A549 (cell line): ENCODE measurements around the gene ABHD2. TPM values are rescaled to one million over a fixed set of nuclear protein-coding genes. Genes with fewer than 3 reads are reported as not detected.

Experiments
- ATAC-seq, 2 experiments: fragments of 200-7000 bp in 1 of 2; fragments of >200 bp in 1 of 2; cut with Nextera tagmentation in 1 of 2; cut with Tn5 transposase in 1 of 2; 3 replicates each; pipeline versions ENCODE4 v1.8.0 to v1.9.1; 2018 to 2020; ENCODE audit warnings: mild to moderate bottlenecking in 1 of 2, moderate library complexity in 1 of 2
- CTCF ChIA-PET: fragments of 300-600 bp; sonication (Branson Sonifier 250); formaldehyde crosslinking; extraction: SDS; loops from one replicate; lab custom pipeline; 2021; ENCODE audit warnings: antibody characterized with exemption, inconsistent platforms; lab: Yijun Ruan, JAX
- POLR2A ChIA-PET: fragments of 350-600 bp; formaldehyde crosslinking; extraction: SDS; loops from one replicate; lab custom pipeline; 2021; ENCODE audit warnings: antibody characterized with exemption, inconsistent platforms; lab: Yijun Ruan, JAX
- DNase-seq, 2 experiments: peaks; one replicate each; pipeline versions ENCODE4 v3.0.0 to v3.0.0-alpha.2; 2011 to 2016; ENCODE audit warnings: low read depth in 1 of 2, low spot score in 1 of 2
- FAIRE-seq: peaks from 2 replicates; lab custom pipeline; 2011; peaks lifted over from hg19 to GRCh38; lab: Jason Lieb, UNC
- H3K27ac ChIP-seq, 2 experiments: fragments of >200 bp; sonication (Bioruptor Twin); formaldehyde crosslinking; 3 replicates each; pipeline ENCODE4 v1.5.1; 2016 to 2017
- H3K4me1 ChIP-seq: fragments of >200 bp; sonication (Bioruptor Twin); formaldehyde crosslinking; 3 replicates; pipeline ENCODE4 v1.6.1; 2016
- H3K4me2 ChIP-seq: fragments of >200 bp; sonication (Bioruptor Twin); formaldehyde crosslinking; 3 replicates; pipeline ENCODE4 v1.6.1; 2016
- H3K4me3 ChIP-seq: fragments of >200 bp; sonication (Bioruptor Twin); formaldehyde crosslinking; 3 replicates; pipeline ENCODE4 v1.5.1; 2016
- H3K9me3 ChIP-seq: fragments of >200 bp; sonication (Bioruptor Twin); formaldehyde crosslinking; 3 replicates; pipeline ENCODE4 v1.6.1; 2016
- BHLHE40 ChIP-seq: IDR thresholded peaks from 2 replicates; pipeline ENCODE4 v1.6.1; 2012; ENCODE audit warnings: low read depth, low read length, inconsistent platforms
- CBX2 ChIP-seq: fragments of 200-600 bp; sonication (generic); IDR thresholded peaks from 2 replicates; pipeline ENCODE4 v1.6.1; 2016; ENCODE audit warnings: low read depth, mild to moderate bottlenecking, borderline replicate concordance
- CHD2 ChIP-seq: fragments of 150-350 bp; IDR thresholded peaks from 2 replicates; pipeline ENCODE4 v1.6.1; 2014; ENCODE audit warnings: low read length; ENCODE audit not compliant: partially characterized antibody
- CHD4 ChIP-seq: fragments of 200-600 bp; sonication (generic); IDR thresholded peaks from 2 replicates; pipeline ENCODE4 v1.6.1; 2016; ENCODE audit warnings: antibody characterized with exemption, mild to moderate bottlenecking, borderline replicate concordance
- EP300 ChIP-seq, 2 experiments: fragments of >200 bp; sonication (Bioruptor Twin); formaldehyde crosslinking; IDR thresholded peaks; 2 replicates in 1 of 2; 3 replicates in 1 of 2; pipeline ENCODE4 v1.6.1; 2016 to 2017
- FOSB ChIP-seq: fragments of 250-450 bp; sonication (Bioruptor Pico); IDR thresholded peaks from 2 replicates; pipeline ENCODE4 v1.5.0; 2020; ENCODE audit warnings: mild to moderate bottlenecking, moderate library complexity
- FOSL2 ChIP-seq, 2 experiments: fragments of 450-650 bp in 1 of 2; fragments of >200 bp in 1 of 2; sonication (Bioruptor Twin) in 1 of 2; formaldehyde crosslinking; IDR thresholded peaks; 2 replicates each; pipeline versions ENCODE4 v1.5.0 to v1.6.1; 2016 to 2020; ENCODE audit warnings: mild to moderate bottlenecking in 1 of 2, moderate library complexity in 1 of 2
- FOXS1 ChIP-seq: fragments of 250-450 bp; sonication (Bioruptor Pico); IDR thresholded peaks from 2 replicates; pipeline ENCODE4 v1.5.0; 2020; ENCODE audit warnings: mild to moderate bottlenecking, moderate library complexity
- HDAC2 ChIP-seq: fragments of 200-600 bp; sonication (generic); IDR thresholded peaks from 2 replicates; pipeline ENCODE4 v1.6.1; 2016
- HES2 ChIP-seq: fragments of >200 bp; sonication (Bioruptor Twin); formaldehyde crosslinking; IDR thresholded peaks from 2 replicates; pipeline ENCODE4 v1.6.1; 2016
- HOXA7 ChIP-seq: fragments of 250-450 bp; sonication (Bioruptor Pico); IDR thresholded peaks from 2 replicates; pipeline ENCODE4 v1.5.0; 2020; ENCODE audit warnings: mild to moderate bottlenecking, moderate library complexity
- HOXB13 ChIP-seq: fragments of 250-450 bp; sonication (Bioruptor Pico); IDR thresholded peaks from 2 replicates; pipeline ENCODE4 v1.5.0; 2020; ENCODE audit warnings: low read depth, mild to moderate bottlenecking, moderate library complexity
- JUN ChIP-seq, 2 experiments: fragments of >200 bp; sonication (Bioruptor Twin); formaldehyde crosslinking; IDR thresholded peaks; 2 replicates in 1 of 2; 3 replicates in 1 of 2; pipeline ENCODE4 v1.6.1; 2016 to 2017
- MAFK ChIP-seq: fragments of 450-650 bp; IDR thresholded peaks from 2 replicates; pipeline ENCODE4 v1.6.1; 2014; ENCODE audit not compliant: partially characterized antibody
- MAZ ChIP-seq: fragments of 150-350 bp; IDR thresholded peaks from 2 replicates; pipeline ENCODE4 v1.6.1; 2014; ENCODE audit warnings: antibody characterized with exemption, low read depth, low read length, borderline replicate concordance
- NFE2L2 ChIP-seq: fragments of 150-350 bp; conservative IDR thresholded peaks from 2 replicates; pipeline ENCODE4 v1.6.1; 2014; ENCODE audit warnings: low read length
- NPAS2 ChIP-seq: fragments of 250-450 bp; sonication (Bioruptor Pico); IDR thresholded peaks from 2 replicates; pipeline ENCODE4 v1.8.0; 2022; ENCODE audit warnings: mild to moderate bottlenecking, moderate library complexity, borderline replicate concordance
- PBX3 ChIP-seq: IDR thresholded peaks from 2 replicates; pipeline ENCODE4 v1.6.1; 2012
- PHF8 ChIP-seq: fragments of 200-600 bp; sonication (generic); IDR thresholded peaks from 2 replicates; pipeline ENCODE4 v1.6.1; 2016; ENCODE audit warnings: low read depth, mild to moderate bottlenecking, antibody characterized with exemption, moderate library complexity, borderline replicate concordance
- POLR2A ChIP-seq: IDR thresholded peaks from 2 replicates; pipeline ENCODE4 v1.6.1; 2012; ENCODE audit warnings: mild to moderate bottlenecking, low read length
- RFX5 ChIP-seq: fragments of 450-650 bp; IDR thresholded peaks from 2 replicates; pipeline ENCODE4 v1.7.1; 2014; ENCODE audit warnings: antibody characterized with exemption, mild to moderate bottlenecking, moderate library complexity
- RNF2 ChIP-seq: fragments of 200-600 bp; sonication (generic); IDR thresholded peaks from 2 replicates; pipeline ENCODE4 v1.6.1; 2016; ENCODE audit warnings: low read depth, mild to moderate bottlenecking, antibody characterized with exemption, moderate library complexity, borderline replicate concordance
- SREBF2 ChIP-seq: fragments of 450-650 bp; IDR thresholded peaks from 2 replicates; pipeline ENCODE4 v1.6.1; 2014; ENCODE audit warnings: mild to moderate bottlenecking, moderate library complexity
- TP53 ChIP-seq: fragments of 250-450 bp; sonication (Bioruptor Pico); IDR thresholded peaks from 2 replicates; pipeline ENCODE4 v1.5.0; 2021; ENCODE audit warnings: mild to moderate bottlenecking, moderate library complexity
- ZC3H11A ChIP-seq: fragments of 450-650 bp; IDR thresholded peaks from 2 replicates; pipeline ENCODE4 v1.6.1; 2014; ENCODE audit warnings: antibody characterized with exemption, mild to moderate bottlenecking
- ZFP36 ChIP-seq: fragments of 450-650 bp; IDR thresholded peaks from 2 replicates; pipeline ENCODE4 v1.6.1; 2014; ENCODE audit warnings: borderline replicate concordance; ENCODE audit not compliant: partially characterized antibody
- ZNF302 ChIP-seq: fragments of 250-450 bp; sonication (Bioruptor Pico); IDR thresholded peaks from 2 replicates; pipeline ENCODE4 v1.9.0; 2021; ENCODE audit warnings: inconsistent platforms, mild to moderate bottlenecking, moderate library complexity
- WGBS: methylation state at CpG from one replicate; pipeline ENCODE4 v1.1.6; 2017; ENCODE audit errors: missing lambda C conversion rate; 5-methylcytosine and 5-hydroxymethylcytosine counted together
- polyA plus RNA-seq, 4 experiments: library from polyadenylated mRNA; depleted of rRNA in 3 of 4; stranded (reverse); fragments of >200 nt; fragmentation: RNase III in 1 of 4; extraction: RNeasy Plus Mini Kit Qiagen cat#74134 plus additional on column Dnase treatment in 1 of 4; gene quantifications; 2 replicates in 3 of 4; 3 replicates in 1 of 4; pipeline ENCODE4 v1.2.3, GENCODE V29; 2011 to 2017
- TF ChIP-seq, protein P1 (sequence below): fragments of >200 bp; sonication (Bioruptor Twin); formaldehyde crosslinking; IDR thresholded peaks from 3 replicates; pipeline ENCODE4 v1.6.1; 2016
- TF ChIP-seq, protein P2 (sequence below): IDR thresholded peaks from 2 replicates; pipeline ENCODE4 v1.6.1; 2012
- TF ChIP-seq, protein P3 (sequence below): fragments of 200-600 bp; sonication (generic); IDR thresholded peaks from 2 replicates; pipeline ENCODE4 v1.6.1; 2016; ENCODE audit warnings: antibody characterized with exemption, mild to moderate bottlenecking, moderate library complexity
- TF ChIP-seq, protein P4 (sequence below): fragments of 450-650 bp; IDR thresholded peaks from 2 replicates; pipeline ENCODE4 v1.6.1; 2014; ENCODE audit warnings: antibody characterized with exemption

Gene ABHD2
- polyA plus RNA-seq, 2 of the 4 experiments (the other 2 are of a cell fraction) = 36.2 to 63.3 TPM

GRCh38 chr15:89187301-89187985, 99.2 kb downstream of the ABHD2 start:
- DNase-seq (no peak), FAIRE-seq (no peak), ATAC-seq (no peak)
- no peak for TF ChIP-seq JUN (IDR thresholded peaks at IDR 0.05)
- TF ChIP-seq CBX2 = no peak
- TF ChIP-seq HES2 = no peak
- no peak for TF ChIP-seq POLR2A
- no peak for TF ChIP-seq NPAS2 (CRISPR knock-in tag)
- TF ChIP-seq EP300 (IDR thresholded peaks at IDR 0.05) = no peak
- TF ChIP-seq HOXB13 = no peak
- TF ChIP-seq MAFK = no peak
- TF ChIP-seq NFE2L2 = no peak
- no peak for TF ChIP-seq CHD2
- TF ChIP-seq, protein P1, sequence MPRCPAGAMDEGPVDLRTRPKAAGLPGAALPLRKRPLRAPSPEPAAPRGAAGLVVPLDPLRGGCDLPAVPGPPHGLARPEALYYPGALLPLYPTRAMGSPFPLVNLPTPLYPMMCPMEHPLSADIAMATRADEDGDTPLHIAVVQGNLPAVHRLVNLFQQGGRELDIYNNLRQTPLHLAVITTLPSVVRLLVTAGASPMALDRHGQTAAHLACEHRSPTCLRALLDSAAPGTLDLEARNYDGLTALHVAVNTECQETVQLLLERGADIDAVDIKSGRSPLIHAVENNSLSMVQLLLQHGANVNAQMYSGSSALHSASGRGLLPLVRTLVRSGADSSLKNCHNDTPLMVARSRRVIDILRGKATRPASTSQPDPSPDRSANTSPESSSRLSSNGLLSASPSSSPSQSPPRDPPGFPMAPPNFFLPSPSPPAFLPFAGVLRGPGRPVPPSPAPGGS = no peak
- TF ChIP-seq, protein P2, sequence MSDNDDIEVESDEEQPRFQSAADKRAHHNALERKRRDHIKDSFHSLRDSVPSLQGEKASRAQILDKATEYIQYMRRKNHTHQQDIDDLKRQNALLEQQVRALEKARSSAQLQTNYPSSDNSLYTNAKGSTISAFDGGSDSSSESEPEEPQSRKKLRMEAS = no peak
- no peak for TF ChIP-seq MAZ
- TF ChIP-seq FOSL2 (IDR thresholded peaks at IDR 0.05) = no peak
- TF ChIP-seq FOSL2 (CRISPR knock-in tag; IDR thresholded peaks at IDR 0.05) = no peak
- TF ChIP-seq PBX3 = no peak
- TF ChIP-seq ZFP36 = no peak
- Histone ChIP-seq H3K9me3 (no peaks in the 10 kb centered on the region), H3K27ac (no peak overlapping the region), H3K4me1 (no peaks in the 10 kb centered on the region), H3K4me2 (no peak overlapping the region), H3K4me3 (no peak overlapping the region)
- CTCF ChIA-PET = interaction anchor here (0.6 to 15.6 kb wide), 12 partner anchors 10 to 308 kb away, joined by 3 to 141 read pairs (median 6); no protein-coding TSS in a partner anchor
- POLR2A ChIA-PET = no interaction called here
- 83% methylated on average over 9 of the region's 9 CpGs for WGBS

DNA sequence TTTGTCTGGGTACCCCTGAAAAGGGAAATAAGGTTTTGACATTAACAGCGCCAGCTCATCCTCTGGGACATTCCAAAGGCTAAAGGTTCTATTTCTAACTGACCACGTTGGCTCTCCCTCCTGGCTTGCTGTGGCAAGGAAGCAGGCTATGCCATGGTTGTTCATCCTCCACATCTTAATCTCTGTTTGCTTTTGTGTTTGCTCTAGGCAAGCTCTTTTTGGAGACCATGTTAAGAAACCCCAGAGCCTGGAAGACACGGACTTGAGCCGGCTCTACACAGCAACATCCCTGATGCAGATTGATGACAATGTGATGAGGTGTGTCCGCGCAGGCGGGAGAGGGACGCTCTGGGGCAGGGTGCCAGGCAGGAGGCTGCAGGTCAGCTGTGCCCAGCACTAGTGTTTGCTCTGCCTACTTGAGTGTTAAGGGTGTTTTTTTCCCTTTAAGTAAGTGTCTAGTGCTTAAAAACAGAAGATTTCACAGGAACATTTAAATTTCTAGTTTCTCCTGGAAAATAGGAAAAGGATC, 99.8 kb downstream of the ABHD2 start:
- no peaks in the 10 kb centered on the region for H3K4me1 ChIP-seq
- no peak overlapping the region for H3K27ac ChIP-seq
- 69% methylated on average over 8 of the region's 8 CpGs for WGBS
- FAIRE-seq (no peak), ATAC-seq (no peak), DNase-seq (no peak)
- ChIA-PET CTCF (interaction anchor here (0.6 to 15.6 kb wide), 15 partner anchors 9 to 309 kb away, joined by 3 to 141 read pairs (median 5); no protein-coding TSS in a partner anchor), POLR2A (no interaction called here)
- no peak overlapping the region for H3K4me3 ChIP-seq
- no peaks in the 10 kb centered on the region for H3K9me3 ChIP-seq
- TF ChIP-seq, protein P3, sequence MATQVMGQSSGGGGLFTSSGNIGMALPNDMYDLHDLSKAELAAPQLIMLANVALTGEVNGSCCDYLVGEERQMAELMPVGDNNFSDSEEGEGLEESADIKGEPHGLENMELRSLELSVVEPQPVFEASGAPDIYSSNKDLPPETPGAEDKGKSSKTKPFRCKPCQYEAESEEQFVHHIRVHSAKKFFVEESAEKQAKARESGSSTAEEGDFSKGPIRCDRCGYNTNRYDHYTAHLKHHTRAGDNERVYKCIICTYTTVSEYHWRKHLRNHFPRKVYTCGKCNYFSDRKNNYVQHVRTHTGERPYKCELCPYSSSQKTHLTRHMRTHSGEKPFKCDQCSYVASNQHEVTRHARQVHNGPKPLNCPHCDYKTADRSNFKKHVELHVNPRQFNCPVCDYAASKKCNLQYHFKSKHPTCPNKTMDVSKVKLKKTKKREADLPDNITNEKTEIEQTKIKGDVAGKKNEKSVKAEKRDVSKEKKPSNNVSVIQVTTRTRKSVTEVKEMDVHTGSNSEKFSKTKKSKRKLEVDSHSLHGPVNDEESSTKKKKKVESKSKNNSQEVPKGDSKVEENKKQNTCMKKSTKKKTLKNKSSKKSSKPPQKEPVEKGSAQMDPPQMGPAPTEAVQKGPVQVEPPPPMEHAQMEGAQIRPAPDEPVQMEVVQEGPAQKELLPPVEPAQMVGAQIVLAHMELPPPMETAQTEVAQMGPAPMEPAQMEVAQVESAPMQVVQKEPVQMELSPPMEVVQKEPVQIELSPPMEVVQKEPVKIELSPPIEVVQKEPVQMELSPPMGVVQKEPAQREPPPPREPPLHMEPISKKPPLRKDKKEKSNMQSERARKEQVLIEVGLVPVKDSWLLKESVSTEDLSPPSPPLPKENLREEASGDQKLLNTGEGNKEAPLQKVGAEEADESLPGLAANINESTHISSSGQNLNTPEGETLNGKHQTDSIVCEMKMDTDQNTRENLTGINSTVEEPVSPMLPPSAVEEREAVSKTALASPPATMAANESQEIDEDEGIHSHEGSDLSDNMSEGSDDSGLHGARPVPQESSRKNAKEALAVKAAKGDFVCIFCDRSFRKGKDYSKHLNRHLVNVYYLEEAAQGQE = no peak
- TF ChIP-seq CBX2 (no peak), CHD2 (no peak), SREBF2 (no peak), FOXS1 (CRISPR knock-in tag) (no peak), HOXA7 (CRISPR knock-in tag) (no peak), RFX5 (no peak), HDAC2 (no peak), RNF2 (no peak), HES2 (no peak), TP53 (CRISPR knock-in tag) (no peak), FOSB (CRISPR knock-in tag) (no peak), PHF8 (no peak), ZNF302 (CRISPR knock-in tag) (no peak), ZC3H11A (no peak), BHLHE40 (no peak), CHD4 (no peak)
- TF ChIP-seq, protein P4, sequence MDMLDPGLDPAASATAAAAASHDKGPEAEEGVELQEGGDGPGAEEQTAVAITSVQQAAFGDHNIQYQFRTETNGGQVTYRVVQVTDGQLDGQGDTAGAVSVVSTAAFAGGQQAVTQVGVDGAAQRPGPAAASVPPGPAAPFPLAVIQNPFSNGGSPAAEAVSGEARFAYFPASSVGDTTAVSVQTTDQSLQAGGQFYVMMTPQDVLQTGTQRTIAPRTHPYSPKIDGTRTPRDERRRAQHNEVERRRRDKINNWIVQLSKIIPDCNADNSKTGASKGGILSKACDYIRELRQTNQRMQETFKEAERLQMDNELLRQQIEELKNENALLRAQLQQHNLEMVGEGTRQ = no peak
- H3K4me2 ChIP-seq = no peak overlapping the region
